A673 (cell line): Measurements from ENCODE around the gene MFSD6L.

Experiments used
- CTCF ChIP-seq: fragments of 300-800, 200-600 bp; sonication (generic); conservative IDR thresholded peaks from 2 replicates; pipeline ENCODE4 v1.5.1; 2017; ENCODE audit warnings: low read depth, mild to moderate bottlenecking, antibody characterized with exemption, low read length, moderate library complexity, mixed read lengths
- EZH2 ChIP-seq: fragments of 200-600 bp; sonication (generic); IDR thresholded peaks from 2 replicates; pipeline ENCODE4 v1.6.1; 2017; ENCODE audit warnings: borderline replicate concordance, low read depth, mild to moderate bottlenecking, mixed read lengths, antibody characterized with exemption, low read length; ENCODE audit not compliant: poor library complexity, severe bottlenecking

- TF ChIP-seq EZH2 = no peak
- no peak for TF ChIP-seq CTCF
Observed at GRCh38 chr17:8818654-8819330, 19.6 kb upstream of the MFSD6L start.
